ES-I3 (cell line): Measurements from ENCODE around the gene TMOD3.
"Not testable (repeated sequence)": the region's sequence is repeated elsewhere in the genome, so short reads cannot be mapped to it uniquely, and the experiment has no call there.

Experiments
- H3K36me3 ChIP-seq: 2 replicates; pipeline ENCODE4 v1.6.1; 2013; ENCODE audit warnings: mild to moderate bottlenecking, low read length, control low read depth, moderate library complexity; ENCODE audit not compliant: insufficient read depth
- H3K4me1 ChIP-seq: 2 replicates; pipeline ENCODE4 v1.6.1; 2013; ENCODE audit warnings: mild to moderate bottlenecking, control low read depth, low read length; ENCODE audit not compliant: insufficient read depth
- H3K9ac ChIP-seq: 2 replicates; pipeline ENCODE4 v1.6.1; 2013; ENCODE audit warnings: low read depth, mild to moderate bottlenecking, low read length, moderate library complexity
- H3K9me3 ChIP-seq: 2 replicates; pipeline ENCODE4 v1.6.1; 2013; ENCODE audit warnings: mild to moderate bottlenecking, low read length, moderate library complexity; ENCODE audit not compliant: control insufficient read depth, insufficient read depth

Gene TMOD3

GRCh38 chr15:51865317-51865716 is 35.9 kb downstream of the TMOD3 start:
- H3K36me3 ChIP-seq, result no peaks in the 10 kb centered on the region
- H3K9ac ChIP-seq, result no peak overlapping the region
- H3K4me1 ChIP-seq, result peaks cover 11% of the 10 kb centered on the region; the same call in 1 of the 2 replicates
- H3K9me3 ChIP-seq, result 0 out of 2 replicates have a peak, but pooled peaks cover 1% of the 10 kb centered on the region

GRCh38 chr15:51866161-51866560 is 36.7 kb downstream of the TMOD3 start:
- Histone ChIP-seq H3K9me3 (0 out of 2 replicates have a peak, but pooled peaks cover 2% of the 10 kb centered on the region), H3K9ac (no peak overlapping the region), H3K36me3 (no peaks in the 10 kb centered on the region; the same call in 1 of the 2 replicates), H3K4me1 (peaks cover 11% of the 10 kb centered on the region; the same call in 1 of the 2 replicates)

- no peak overlapping the region for H3K9ac ChIP-seq
- peaks cover 11% of the 10 kb centered on the region; the same call in 1 of the 2 replicates for H3K4me1 ChIP-seq
- H3K9me3 ChIP-seq, result 0 out of 2 replicates have a peak, but pooled peaks cover 2% of the 10 kb centered on the region
- no peaks in the 10 kb centered on the region; the same call in 1 of the 2 replicates for H3K36me3 ChIP-seq
Observed at GRCh38 chr15:51866751-51867150, 37.3 kb downstream of the TMOD3 start.

- Histone ChIP-seq H3K36me3 (no peaks in the 10 kb centered on the region; the same call in 1 of the 2 replicates), H3K4me1 (peaks cover 10% of the 10 kb centered on the region)
Observed at GRCh38 chr15:51869060-51869421, 39.6 kb downstream of the TMOD3 start.

GRCh38 chr15:51870774-51871173 is 41.3 kb downstream of the TMOD3 start:
- no peak overlapping the region for H3K9ac ChIP-seq
- H3K9me3 ChIP-seq, result 0 out of 2 replicates have a peak, but pooled peaks cover 2% of the 10 kb centered on the region
- H3K4me1 ChIP-seq, result peaks cover 15% of the 10 kb centered on the region
- H3K36me3 ChIP-seq, result no peaks in the 10 kb centered on the region; the same call in 1 of the 2 replicates

More at GRCh38 chr15:51869060-51869421, 39.6 kb downstream of the TMOD3 start:
- H3K9ac ChIP-seq, result no peak overlapping the region
- 0 out of 2 replicates have a peak, but pooled peaks cover 2% of the 10 kb centered on the region for H3K9me3 ChIP-seq

GRCh38 chr15:51874751-51875644 is 45.5 kb downstream of the TMOD3 start:
- H3K4me1 ChIP-seq, result peaks cover 12% of the 10 kb centered on the region
- no peaks in the 10 kb centered on the region; the same call in 1 of the 2 replicates for H3K36me3 ChIP-seq
- 0 out of 2 replicates have a peak, but pooled peaks cover 2% of the 10 kb centered on the region for H3K9me3 ChIP-seq
- H3K9ac ChIP-seq, result no peak overlapping the region

- H3K36me3 ChIP-seq, result no peaks in the 10 kb centered on the region; the same call in 1 of the 2 replicates
- H3K4me1 ChIP-seq, result peaks cover 12% of the 10 kb centered on the region
- no peaks in the 10 kb centered on the region for H3K9me3 ChIP-seq
- H3K9ac ChIP-seq, result no peak overlapping the region
Observed at GRCh38 chr15:51876169-51876568, 46.7 kb downstream of the TMOD3 start.

- Histone ChIP-seq H3K4me1 (peaks cover 12% of the 10 kb centered on the region), H3K9me3 (no peaks in the 10 kb centered on the region), H3K36me3 (no peaks in the 10 kb centered on the region), H3K9ac (no peak overlapping the region)
Observed at GRCh38 chr15:51878446-51879386, 49.3 kb downstream of the TMOD3 start.

- no peak overlapping the region for H3K9ac ChIP-seq
- H3K4me1 ChIP-seq, result peaks cover 7% of the 10 kb centered on the region
- no peaks in the 10 kb centered on the region for H3K9me3 ChIP-seq
- H3K36me3 ChIP-seq, result no peaks in the 10 kb centered on the region
Observed at GRCh38 chr15:51879555-51879954, 50.1 kb downstream of the TMOD3 start.

GRCh38 chr15:51883271-51883837 is 53.9 kb downstream of the TMOD3 start:
- H3K36me3 ChIP-seq, result peaks cover 2% of the 10 kb centered on the region; the same call in 1 of the 2 replicates

GRCh38 chr15:51884041-51884440 is 54.6 kb downstream of the TMOD3 start:
- no peaks in the 10 kb centered on the region for H3K4me1 ChIP-seq
- peaks cover 2% of the 10 kb centered on the region; the same call in 1 of the 2 replicates for H3K36me3 ChIP-seq
- H3K9ac ChIP-seq, result no peak overlapping the region
- H3K9me3 ChIP-seq, result no peaks in the 10 kb centered on the region

More at GRCh38 chr15:51883271-51883837, 53.9 kb downstream of the TMOD3 start:
- no peak overlapping the region for H3K9ac ChIP-seq
- no peaks in the 10 kb centered on the region for H3K4me1 ChIP-seq
- no peaks in the 10 kb centered on the region for H3K9me3 ChIP-seq

- Histone ChIP-seq H3K9me3 (no peaks in the 10 kb centered on the region), H3K4me1 (no peaks in the 10 kb centered on the region), H3K36me3 (peaks cover 3% of the 10 kb centered on the region; the same call in 1 of the 2 replicates), H3K9ac (no peak overlapping the region)
Observed at GRCh38 chr15:51884517-51885236, 55.2 kb downstream of the TMOD3 start.

GRCh38 chr15:51885758-51886157 is 56.3 kb downstream of the TMOD3 start:
- not testable (repeated sequence) for H3K36me3 ChIP-seq, H3K9me3 ChIP-seq, H3K9ac ChIP-seq, H3K4me1 ChIP-seq
